CD4-positive, alpha-beta T cell treated with Interleukin-6 for 4 hours (primary cell): ENCODE measurements around the gene AMPD1.

Experiments
- DNase-seq: peaks from one replicate; pipeline ENCODE4 v3.0.0-alpha.2; 2020; ENCODE audit warnings: mixed read lengths

The AMPD1 gene

GRCh38 chr1:114696810-114697209, 1.5 kb upstream of the AMPD1 start:
- no peak for DNase-seq

GRCh38 chr1:114694540-114695310, 621 bp downstream of the AMPD1 start:
- DNase-seq = no peak

- no peak for DNase-seq
Observed at GRCh38 chr1:114692947-114693346, 2.4 kb downstream of the AMPD1 start.

GRCh38 chr1:114691061-114691460, 4.3 kb downstream of the AMPD1 start:
- DNase-seq = no peak

- DNase-seq = no peak
Observed at GRCh38 chr1:114690148-114690547, 5.2 kb downstream of the AMPD1 start.

GRCh38 chr1:114688526-114688925, 6.8 kb downstream of the AMPD1 start:
- DNase-seq = no peak

- no peak for DNase-seq
Observed at GRCh38 chr1:114685851-114686250, 9.5 kb downstream of the AMPD1 start.

GRCh38 chr1:114677691-114678090, 17.7 kb downstream of the AMPD1 start:
- no peak for DNase-seq

GRCh38 chr1:114676115-114676514, 19.2 kb downstream of the AMPD1 start:
- DNase-seq = no peak

- no peak for DNase-seq
Observed at GRCh38 chr1:114671939-114672275, 23.4 kb downstream of the AMPD1 start.

GRCh38 chr1:114671011-114671938, 24.1 kb downstream of the AMPD1 start:
- no peak for DNase-seq

GRCh38 chr1:114670083-114671010, 25.0 kb downstream of the AMPD1 start:
- DNase-seq = peak; percentile 94

- DNase-seq = no peak
Observed at GRCh38 chr1:114669562-114670082, 25.7 kb downstream of the AMPD1 start, which contains the start of gene DENND2C. Gene DENND2C (minus strand): TSS chr1:114670049. CDS start chr1:114625984, 44,065 bp downstream.

GRCh38 chr1:114668784-114669561, 26.4 kb downstream of the AMPD1 start:
- DNase-seq = no peak

GRCh38 chr1:114668373-114668772, 27.0 kb downstream of the AMPD1 start:
- DNase-seq = no peak

GRCh38 chr1:114666954-114667353, 28.4 kb downstream of the AMPD1 start:
- DNase-seq = no peak

- DNase-seq = no peak
Observed at GRCh38 chr1:114660238-114660637, 35.1 kb downstream of the AMPD1 start.

GRCh38 chr1:114651893-114652292, 43.5 kb downstream of the AMPD1 start:
- no peak for DNase-seq

- no peak for DNase-seq
Observed at GRCh38 chr1:114648503-114648902, 46.8 kb downstream of the AMPD1 start.

- no peak for DNase-seq
Observed at GRCh38 chr1:114641377-114641776, 54.0 kb downstream of the AMPD1 start.

- DNase-seq = no peak
Observed at GRCh38 chr1:114638910-114639309, 56.4 kb downstream of the AMPD1 start.

GRCh38 chr1:114632427-114632826, 62.9 kb downstream of the AMPD1 start:
- no peak for DNase-seq
